Renal cortical epithelial cell (primary cell): ENCODE results near the gene INSRR. TPM values are rescaled to one million over a fixed set of nuclear protein-coding genes. Genes with fewer than 3 reads are reported as not detected.

Source experiments
- DNase-seq: peaks from one replicate; pipeline ENCODE4 v3.0.0-alpha.2; 2011; ENCODE audit warnings: low read depth
- total RNA-seq: library from RNA; depleted of rRNA; stranded (reverse); fragments of >200 nt; gene quantifications from 2 replicates; pipeline ENCODE4 v1.2.3, GENCODE V29; 2014

INSRR gene
- total RNA-seq, 1 donor from 2014 or later = not detected

DNA sequence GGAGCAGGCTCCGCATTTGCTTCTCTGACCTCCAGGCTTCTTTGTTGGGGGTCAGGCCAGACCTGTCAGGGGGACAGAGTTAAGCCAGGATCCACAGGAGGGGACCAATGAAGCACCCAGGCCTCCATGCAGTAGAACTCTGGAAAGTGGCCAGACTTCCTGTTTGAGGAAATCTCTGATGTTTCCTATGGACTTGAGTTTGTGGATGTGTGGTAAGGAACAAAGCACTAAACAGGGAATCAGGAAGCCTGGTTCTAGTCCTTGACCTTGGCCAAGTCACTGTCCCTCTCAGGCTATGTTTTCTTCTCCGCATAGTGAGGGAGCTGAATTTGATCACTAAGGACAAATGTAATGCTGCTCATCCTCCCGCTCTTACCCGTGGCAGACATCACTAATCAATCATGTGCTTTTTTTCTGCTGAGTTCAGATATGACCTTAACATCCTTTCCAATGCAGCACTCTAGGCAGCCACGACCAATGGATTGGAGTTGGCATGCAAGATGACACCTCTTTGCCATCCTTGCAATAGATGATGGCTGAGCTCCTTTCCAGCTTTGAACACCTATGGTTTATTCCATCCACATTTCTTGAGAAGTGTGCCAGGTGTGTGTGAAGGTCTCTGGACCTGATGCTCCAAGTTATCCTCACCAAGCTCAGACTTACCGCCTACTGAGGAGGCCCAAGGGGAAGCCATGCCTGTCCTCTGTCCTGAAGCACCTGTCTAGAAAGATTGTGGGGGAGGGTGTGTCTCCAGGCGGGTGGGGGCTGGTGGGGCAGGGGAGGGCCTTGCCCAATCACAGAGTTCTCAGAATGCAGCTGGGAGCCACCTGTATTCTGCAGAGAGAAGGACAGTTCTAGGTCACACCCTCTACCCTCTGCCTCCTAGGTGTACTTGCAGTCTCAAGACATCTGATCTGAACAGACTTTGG, 52.1 kb downstream of the INSRR start:
- no peak for DNase-seq

DNA sequence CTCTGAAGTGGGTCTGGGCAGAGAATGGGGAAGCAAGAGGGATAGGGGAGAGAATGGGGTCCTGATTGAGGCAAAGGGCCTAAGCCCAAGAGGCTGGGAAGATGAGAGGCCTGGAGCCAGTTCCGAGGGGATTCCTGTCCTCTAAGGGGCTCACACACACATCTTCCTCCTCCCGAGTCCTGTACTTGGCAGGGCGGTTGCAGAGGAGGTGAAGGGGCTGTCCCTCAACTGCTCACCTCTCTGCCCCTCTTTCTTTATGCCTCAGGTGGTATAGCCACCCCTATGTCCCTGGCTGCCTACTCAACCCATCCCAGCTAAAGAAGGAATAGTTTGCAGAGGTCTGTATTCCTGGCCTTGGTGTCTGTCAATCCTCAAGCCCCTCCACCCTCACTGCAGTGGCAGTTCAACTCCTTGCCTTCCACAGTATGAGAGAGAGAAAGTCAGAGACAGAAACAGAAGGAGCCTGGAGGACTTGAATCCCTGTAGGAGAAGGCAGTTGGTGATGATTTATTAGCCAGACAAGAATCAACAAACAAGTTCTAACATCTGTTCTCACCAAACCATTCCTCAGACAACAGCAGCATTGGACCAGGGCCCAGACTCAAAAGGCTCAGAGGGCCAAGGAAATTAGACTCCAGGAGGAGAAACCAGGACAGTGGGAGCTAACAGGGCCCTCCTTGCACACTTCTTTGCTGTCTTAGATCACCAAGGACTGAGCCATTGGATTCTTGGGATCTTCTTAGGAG, 53.0 kb downstream of the INSRR start:
- DNase-seq = peak; percentile 21

DNA sequence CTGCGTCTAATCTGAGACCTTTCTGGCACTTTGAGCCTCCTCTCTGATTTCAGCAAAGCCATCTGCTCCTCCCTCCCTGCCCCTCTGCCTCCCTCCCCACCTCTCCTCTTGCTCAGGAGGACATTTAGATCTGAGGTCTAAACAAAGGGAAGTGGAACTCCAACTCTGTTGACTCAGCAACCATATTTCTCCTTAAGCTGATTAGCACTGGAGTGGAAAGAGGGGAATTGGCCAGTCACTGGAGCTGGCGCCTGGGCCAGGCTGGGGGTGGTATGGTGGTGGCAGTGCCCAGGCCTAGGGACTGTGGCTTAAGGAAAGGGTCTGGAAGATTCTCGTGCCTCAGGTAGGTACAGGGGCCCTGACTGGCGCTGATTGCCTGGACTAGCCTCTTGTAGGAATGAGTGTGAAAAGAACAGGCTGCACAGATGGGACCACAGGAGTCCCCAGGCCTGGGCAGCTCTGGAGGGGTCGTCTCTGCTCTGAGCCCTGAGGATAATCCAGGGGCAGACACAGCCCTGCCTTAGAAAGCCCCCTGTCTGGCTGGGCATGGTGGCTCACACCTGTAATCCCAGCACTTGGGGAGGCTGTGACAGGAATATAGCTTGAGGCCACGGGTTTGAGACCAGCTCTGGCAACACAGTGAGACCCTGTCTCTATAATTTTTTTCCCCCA, 54.2 kb downstream of the INSRR start:
- DNase-seq = peak; percentile 62

DNA sequence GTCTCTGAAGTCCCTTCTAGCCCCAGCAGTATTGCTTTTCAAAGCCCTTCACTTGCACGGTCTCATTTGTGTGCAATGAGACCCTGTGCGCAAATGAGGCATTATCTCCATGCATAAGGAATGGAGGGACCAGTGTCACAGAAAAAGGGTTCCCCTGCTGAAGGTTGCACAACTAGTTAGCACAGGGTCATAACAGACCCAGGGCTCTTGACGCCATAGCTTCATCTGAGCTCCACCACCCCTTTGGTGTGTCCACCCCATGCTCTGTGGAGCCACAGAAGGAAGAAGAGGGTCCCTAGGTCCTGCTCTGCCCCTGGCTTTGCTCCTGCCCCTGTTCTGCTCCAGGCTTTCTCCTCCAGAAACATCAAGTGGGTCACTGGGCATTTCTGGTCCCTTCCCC, 54.9 kb downstream of the INSRR start:
- no peak for DNase-seq

GRCh38 chr1:156803086-156803851, 55.6 kb downstream of the INSRR start:
- DNase-seq = no peak

DNA sequence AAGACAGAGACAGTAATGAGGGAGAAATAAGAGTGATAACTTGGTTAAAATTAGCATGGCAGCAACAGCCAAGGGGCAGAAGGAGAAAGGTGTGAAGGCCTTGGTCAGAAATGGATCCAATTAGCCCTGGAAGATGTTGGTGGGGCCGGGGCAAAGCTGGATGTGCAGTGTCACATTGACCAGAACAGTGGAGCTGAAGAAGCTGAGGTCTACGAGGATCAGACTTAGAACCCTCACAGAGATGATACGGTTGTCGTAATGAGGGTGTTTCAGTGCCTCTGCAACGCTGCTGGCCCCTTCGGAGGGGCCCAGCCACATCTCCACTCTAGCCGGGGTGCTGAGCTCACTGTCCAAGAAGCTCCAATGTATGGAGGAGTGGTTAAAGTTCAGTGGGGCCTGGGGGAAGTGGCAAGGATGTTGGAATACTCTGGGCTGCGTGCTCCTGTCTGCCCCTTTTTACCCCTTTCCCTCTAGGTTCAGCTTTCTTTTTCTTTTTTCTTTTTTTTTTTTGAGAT, 56.4 kb downstream of the INSRR start:
- DNase-seq = no peak

- DNase-seq = no peak
Measured at GRCh38 chr1:156801409-156802121, 57.4 kb downstream of the INSRR start.

DNA sequence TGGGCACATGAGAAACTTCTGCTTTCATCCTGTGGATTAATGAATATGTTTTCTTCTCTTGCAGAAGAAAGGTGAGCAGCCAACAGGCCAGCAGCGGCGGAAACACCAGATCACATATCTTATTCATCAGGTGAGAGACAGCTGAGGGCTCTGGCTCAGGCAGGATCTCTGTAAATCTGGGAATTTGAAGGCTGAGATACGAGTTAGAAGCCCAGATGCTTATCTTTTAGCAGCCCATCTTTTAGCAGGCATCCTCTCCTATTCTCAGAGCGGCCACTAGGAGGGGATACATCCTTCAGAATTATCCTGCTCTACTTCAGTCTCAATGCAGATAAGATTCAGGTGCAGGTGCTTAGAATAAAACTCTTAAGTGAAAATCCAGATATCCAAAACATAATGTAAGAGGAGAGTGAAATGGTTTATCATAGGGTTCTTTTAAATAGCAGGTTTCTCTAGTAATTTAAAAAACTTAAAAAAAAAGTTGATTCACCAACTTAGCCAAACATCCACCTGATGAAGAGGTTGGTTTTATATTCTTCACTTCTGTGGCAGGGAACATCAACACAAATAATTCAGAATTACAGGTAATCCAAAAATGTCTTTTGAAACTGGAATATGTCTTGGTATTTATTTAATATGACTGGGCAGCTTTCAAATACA, 61.6 kb downstream of the INSRR start:
- DNase-seq = peak; percentile 52

- no peak for DNase-seq
Measured at GRCh38 chr1:156796340-156797097, 62.4 kb downstream of the INSRR start.

- DNase-seq = peak; percentile 57
Measured at GRCh38 chr1:156795787-156796186, 63.1 kb downstream of the INSRR start.

DNA sequence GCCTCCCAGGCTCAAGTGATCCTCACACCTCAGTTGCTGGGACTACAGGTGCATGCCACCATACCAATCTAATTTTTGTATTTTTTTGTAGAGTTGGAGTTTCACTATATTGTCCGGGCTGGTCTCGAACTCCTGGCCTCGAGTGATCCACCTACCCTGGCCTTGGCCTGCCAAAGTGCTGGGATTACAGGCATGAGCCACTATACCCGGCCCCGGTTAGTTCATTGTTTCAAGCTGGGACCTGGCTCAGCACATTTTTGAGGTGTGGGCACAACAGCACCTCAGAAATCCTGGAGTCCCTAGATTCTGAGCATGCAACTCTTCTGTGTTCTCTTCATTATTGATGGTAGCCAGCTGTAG, 63.6 kb downstream of the INSRR start:
- DNase-seq = no peak

DNA sequence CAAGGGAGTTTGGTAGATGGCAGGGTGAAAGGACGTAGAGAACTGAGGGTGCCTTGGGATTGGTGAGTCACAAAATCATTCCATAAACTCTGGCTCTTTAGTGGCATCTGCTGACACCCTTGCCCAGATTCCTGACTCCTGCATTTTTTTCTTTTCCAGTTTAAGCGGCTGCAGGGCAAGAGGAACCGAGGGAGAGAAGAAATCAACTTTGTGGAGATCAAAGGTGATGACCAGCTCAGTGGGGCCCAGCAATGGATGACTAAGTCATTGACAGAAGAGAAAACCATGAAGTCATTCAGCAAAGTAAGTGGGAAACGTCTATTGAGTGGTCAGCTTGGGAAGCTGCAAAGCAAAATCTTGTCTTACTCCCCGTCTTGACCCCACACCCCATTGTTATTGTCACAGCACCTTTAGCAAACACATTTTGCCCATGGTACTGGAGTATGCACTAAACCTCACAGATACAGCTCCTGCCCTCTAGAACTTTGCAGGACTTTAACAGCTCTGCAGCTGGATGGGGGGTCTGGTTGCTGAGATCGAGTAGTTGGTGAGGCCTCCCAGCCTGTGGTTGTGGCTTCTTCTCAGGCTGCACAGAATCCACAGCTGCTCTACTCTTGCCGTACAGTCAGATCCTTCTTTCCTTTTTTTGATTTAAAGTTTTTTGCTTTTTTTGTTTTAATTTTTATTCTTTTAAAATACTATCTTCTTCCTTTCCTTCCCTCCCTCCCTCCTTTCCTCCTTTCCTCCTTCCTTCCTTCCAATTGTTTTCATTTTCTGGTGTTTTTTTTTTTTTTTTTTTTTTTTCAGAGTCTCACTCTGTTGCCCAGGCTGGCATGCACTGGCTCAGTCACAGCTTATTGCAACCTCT, 64.2 kb downstream of the INSRR start:
- no peak for DNase-seq

Other genes starting within 250 kb of the INSRR start
- not detected in 2 replicates for gene HAPLN2, start 239.7 kb downstream of the INSRR start, total RNA-seq
- 3.7 TPM in 1 of 2 replicates, not detected in the other for gene BCAN, start 217.0 kb downstream of the INSRR start, total RNA-seq
- gene NES, start 181.7 kb downstream of the INSRR start, total RNA-seq = 1.0 and 1.6 TPM in 2 replicates
- gene CRABP2, start 153.5 kb downstream of the INSRR start, total RNA-seq = 1.4 and 8.3 TPM in 2 replicates
- gene METTL25B, start 130.6 kb downstream of the INSRR start, total RNA-seq = 5.2 and 11.5 TPM in 2 replicates
- gene ISG20L2, start 130.4 kb downstream of the INSRR start, total RNA-seq = 6.3 and 10.3 TPM in 2 replicates
- 26.3 and 40.8 TPM in 2 replicates for gene MRPL24, start 118.0 kb downstream of the INSRR start, total RNA-seq
- gene HDGF, start 107.4 kb downstream of the INSRR start, total RNA-seq = 249 and 383 TPM in 2 replicates
- gene PRCC, start 91.6 kb downstream of the INSRR start, total RNA-seq = 9.4 and 26.2 TPM in 2 replicates
- gene SH2D2A, start 42.3 kb downstream of the INSRR start, total RNA-seq = 0.30 TPM in 1 of 2 replicates, not detected in the other
- not detected in 2 replicates for gene NTRK1, start 1.7 kb upstream of the INSRR start, total RNA-seq
- 2.1 and 3.9 TPM in 2 replicates for gene PEAR1, start 34.6 kb upstream of the INSRR start, total RNA-seq
- not detected in 2 replicates for gene LRRC71, start 61.5 kb upstream of the INSRR start, total RNA-seq
- 13.0 and 31.4 TPM in 2 replicates for gene ARHGEF11, start 186.6 kb upstream of the INSRR start, total RNA-seq
- gene ETV3L, start 240.7 kb upstream of the INSRR start, total RNA-seq = not detected in 2 replicates